HCT116 (cell line): ENCODE results near the gene HMGB1. TPM values are rescaled to one million over a fixed set of nuclear protein-coding genes. Genes with fewer than 3 reads are reported as not detected.
A peak's percentile ranks its signal among the peaks of the same experiment; 100 is the strongest.

Experiments used
- ATAC-seq: fragments of 200-7000 bp; cut with Tn5 transposase; 2 replicates; pipeline ENCODE4 v1.9.1; 2020; ENCODE audit warnings: mild to moderate bottlenecking, moderate library complexity
- BruUV-seq: library from RNA; stranded (reverse); fragments of 400-500 nt; replicated peaks from 2 replicates; lab custom pipeline; 2021; lab: Mats Ljungman, UMichigan
- CTCF ChIA-PET: fragments of 300-600 bp; sonication (Branson Sonifier 250); formaldehyde crosslinking; loops from one replicate; lab custom pipeline; 2021; ENCODE audit warnings: antibody characterized with exemption; lab: Charles Lee
- POLR2A ChIA-PET: fragments of 300-600, 350-600 bp; sonication (Branson Sonifier 250); formaldehyde crosslinking; loops from one replicate; lab custom pipeline; 2021; ENCODE audit warnings: antibody characterized with exemption; lab: Charles Lee
- RAD21 ChIA-PET, 2 experiments: fragments of 300-600 bp; sonication (Branson Sonifier 250); formaldehyde crosslinking; loops; one replicate each; lab custom pipeline; 2023; ENCODE audit warnings: low total read pairs in 2 of 2; ENCODE audit not compliant: uncharacterized antibody in 2 of 2, unreplicated experiment in 2 of 2, low non-redundant PET in 1 of 2; lab: Charles Lee
- DNase-seq: peaks from one replicate; pipeline ENCODE4 v3.0.0-alpha.2; 2010; ENCODE audit warnings: low read depth, low spot score
- H2AFZ ChIP-seq: fragments of 200-600 bp; shearing (Covaris generic), sonication (generic); 2 replicates; pipeline ENCODE4 v1.6.1; 2017; ENCODE audit warnings: low read depth, mixed run types, mixed read lengths, antibody characterized with exemption, low read length; ENCODE audit not compliant: poor library complexity, severe bottlenecking
- H3K27ac ChIP-seq: 2 replicates; pipeline ENCODE4 v1.5.1; 2012; ENCODE audit warnings: low read depth, low read length
- H3K27me3 ChIP-seq: fragments of 200-600 bp; sonication (generic); 2 replicates; pipeline ENCODE4 v1.6.1; 2016; ENCODE audit warnings: mixed run types, low read length, mixed read lengths; ENCODE audit not compliant: insufficient read depth
- H3K36me3 ChIP-seq, 2 experiments: fragments of 200-500 bp in 1 of 2; fragments of 200-600 bp in 1 of 2; sonication (Bioruptor generic) in 1 of 2; sonication (generic) in 1 of 2; 2 replicates each; pipeline versions ENCODE4 v1.5.1 to v1.6.1; 2014 to 2016; ENCODE audit warnings: low read length in 2 of 2, inconsistent platforms in 1 of 2, mixed read lengths in 1 of 2, mixed run types in 1 of 2; ENCODE audit not compliant: insufficient read depth in 2 of 2, control insufficient read depth in 1 of 2
- H3K4me1 ChIP-seq, 2 experiments: fragments of 200-600 bp in 1 of 2; sonication (generic) in 1 of 2; 2 replicates each; pipeline versions ENCODE4 v1.5.1 to v1.6.1; 2012 to 2017; ENCODE audit warnings: low read length in 2 of 2, inconsistent platforms in 1 of 2, mild to moderate bottlenecking in 1 of 2, mixed read lengths in 1 of 2, mixed run types in 1 of 2, moderate library complexity in 1 of 2; ENCODE audit not compliant: insufficient read depth in 2 of 2, control insufficient read depth in 1 of 2
- H3K4me2 ChIP-seq: fragments of 200-600 bp; sonication (generic); 2 replicates; pipeline ENCODE4 v1.6.1; 2017; ENCODE audit warnings: mixed run types, low read length, mixed read lengths
- H3K4me3 ChIP-seq, 2 experiments: fragments of 200-600 bp in 1 of 2; sonication (generic) in 1 of 2; replicated peaks in 1 of 2; 2 replicates each; pipeline ENCODE4 v1.5.1; 2011 to 2016; ENCODE audit warnings: low read length in 2 of 2, control low read depth in 1 of 2, low read depth in 1 of 2, mild to moderate bottlenecking in 1 of 2, mixed read lengths in 1 of 2, mixed run types in 1 of 2
- H3K79me2 ChIP-seq: fragments of 200-600 bp; sonication (generic); 2 replicates; pipeline ENCODE4 v1.6.1; 2017; ENCODE audit warnings: mild to moderate bottlenecking, mixed run types, low read length, moderate library complexity, mixed read lengths; ENCODE audit not compliant: insufficient read depth
- H3K9ac ChIP-seq: fragments of 200-600 bp; sonication (generic); 2 replicates; pipeline ENCODE4 v1.6.1; 2016; ENCODE audit warnings: low read length, mixed read lengths
- H3K9me2 ChIP-seq: fragments of 200-600 bp; sonication (generic), shearing (Covaris generic); 2 replicates; pipeline ENCODE4 v1.6.1; 2017; ENCODE audit warnings: mixed run types, mild to moderate bottlenecking, moderate library complexity; ENCODE audit not compliant: insufficient read depth
- H3K9me3 ChIP-seq, 2 experiments: fragments of 200-500 bp in 1 of 2; fragments of 200-600 bp in 1 of 2; sonication (Bioruptor generic) in 1 of 2; sonication (generic) in 1 of 2; 2 replicates each; pipeline ENCODE4 v1.6.1; 2014 to 2017; ENCODE audit warnings: low read length in 2 of 2, mixed read lengths in 2 of 2, inconsistent platforms in 1 of 2, low read depth in 1 of 2, mild to moderate bottlenecking in 1 of 2, mixed run types in 1 of 2, moderate library complexity in 1 of 2; ENCODE audit not compliant: control insufficient read depth in 1 of 2, insufficient read depth in 1 of 2
- H4K20me1 ChIP-seq: fragments of 200-600 bp; sonication (generic), shearing (Covaris generic); 2 replicates; pipeline ENCODE4 v1.6.1; 2017; ENCODE audit warnings: mixed run types, mild to moderate bottlenecking, moderate library complexity; ENCODE audit not compliant: insufficient read depth
- CBX3 ChIP-seq: IDR thresholded peaks from 2 replicates; pipeline ENCODE4 v1.6.1; 2012; ENCODE audit warnings: low read depth
- EGR1 ChIP-seq: IDR thresholded peaks from 2 replicates; pipeline ENCODE4 v1.6.1; 2012; ENCODE audit warnings: low read depth
- ELF1 ChIP-seq: IDR thresholded peaks from 2 replicates; pipeline ENCODE4 v1.6.1; 2012; ENCODE audit warnings: low read depth, borderline replicate concordance
- EZH2 ChIP-seq: fragments of 200-600 bp; sonication (generic); IDR thresholded peaks from 2 replicates; pipeline ENCODE4 v1.6.1; 2017; ENCODE audit warnings: antibody characterized with exemption, mixed run types
- EZH2phosphoT487 ChIP-seq: fragments of 200-600 bp; IDR thresholded peaks from 2 replicates; pipeline ENCODE4 v1.6.1; 2018; ENCODE audit warnings: antibody characterized with exemption, borderline replicate concordance
- FOSL1 ChIP-seq: IDR thresholded peaks from 2 replicates; pipeline ENCODE4 v1.6.1; 2012; ENCODE audit warnings: low read depth
- JUND ChIP-seq: IDR thresholded peaks from 2 replicates; pipeline ENCODE4 v1.6.1; 2012
- POLR2A ChIP-seq: IDR thresholded peaks from 2 replicates; pipeline ENCODE4 v1.7.0; 2011; ENCODE audit warnings: borderline replicate concordance; ENCODE audit not compliant: insufficient read depth, insufficient read length; ENCODE audit errors: extremely low read depth
- POLR2AphosphoS5 ChIP-seq: IDR thresholded peaks from 2 replicates; pipeline ENCODE4 v1.6.1; 2011; ENCODE audit warnings: mild to moderate bottlenecking, low read depth, low read length, moderate library complexity
- RAD21 ChIP-seq: IDR thresholded peaks from 2 replicates; pipeline ENCODE4 v1.6.1; 2012; ENCODE audit warnings: low read depth, mild to moderate bottlenecking
- SIN3A ChIP-seq: IDR thresholded peaks from 2 replicates; pipeline ENCODE4 v1.6.1; 2012; ENCODE audit warnings: low read depth
- SP1 ChIP-seq: IDR thresholded peaks from 2 replicates; pipeline ENCODE4 v1.6.1; 2012; ENCODE audit warnings: low read depth
- TCF7L2 ChIP-seq: IDR thresholded peaks from 2 replicates; pipeline ENCODE4 v1.7.0; 2011; ENCODE audit warnings: borderline replicate concordance, inconsistent platforms; ENCODE audit not compliant: insufficient read depth, insufficient read length; ENCODE audit errors: extremely low read depth
- YY1 ChIP-seq: IDR thresholded peaks from 2 replicates; pipeline ENCODE4 v1.6.1; 2011; ENCODE audit warnings: low read length, low read depth, moderate library complexity, mild to moderate bottlenecking; ENCODE audit not compliant: insufficient replicate concordance; ENCODE audit errors: extremely low read depth
- ZFX ChIP-seq: fragments of 450-650 bp; IDR thresholded peaks from 2 replicates; pipeline ENCODE4 v1.6.1; 2017
- ZNF274 ChIP-seq: fragments of 200-500 bp; sonication (Bioruptor generic); IDR thresholded peaks from 2 replicates; pipeline ENCODE4 v1.6.1; 2014; ENCODE audit warnings: mild to moderate bottlenecking, low read depth, low read length, inconsistent platforms
- intact Hi-C: fragments of 100-400 bp; cut with micrococcal nuclease; formaldehyde crosslinking; loops from 2 replicates; pipeline ENCODE4 v1.10.0; 2022
- total RNA-seq: library from RNA; stranded (reverse); gene quantifications from one replicate; pipeline ENCODE4 v1.2.1, GENCODE V29; 2021; ENCODE audit not compliant: unreplicated experiment
- TF ChIP-seq, protein P1 (sequence below): IDR thresholded peaks from 2 replicates; pipeline ENCODE4 v1.6.1; 2011; ENCODE audit warnings: mild to moderate bottlenecking, low read length, moderate library complexity; ENCODE audit not compliant: insufficient replicate concordance; ENCODE audit errors: extremely low read depth

Gene HMGB1
- total RNA-seq, 1 experiment from 2014 or later: 678 TPM

DNA sequence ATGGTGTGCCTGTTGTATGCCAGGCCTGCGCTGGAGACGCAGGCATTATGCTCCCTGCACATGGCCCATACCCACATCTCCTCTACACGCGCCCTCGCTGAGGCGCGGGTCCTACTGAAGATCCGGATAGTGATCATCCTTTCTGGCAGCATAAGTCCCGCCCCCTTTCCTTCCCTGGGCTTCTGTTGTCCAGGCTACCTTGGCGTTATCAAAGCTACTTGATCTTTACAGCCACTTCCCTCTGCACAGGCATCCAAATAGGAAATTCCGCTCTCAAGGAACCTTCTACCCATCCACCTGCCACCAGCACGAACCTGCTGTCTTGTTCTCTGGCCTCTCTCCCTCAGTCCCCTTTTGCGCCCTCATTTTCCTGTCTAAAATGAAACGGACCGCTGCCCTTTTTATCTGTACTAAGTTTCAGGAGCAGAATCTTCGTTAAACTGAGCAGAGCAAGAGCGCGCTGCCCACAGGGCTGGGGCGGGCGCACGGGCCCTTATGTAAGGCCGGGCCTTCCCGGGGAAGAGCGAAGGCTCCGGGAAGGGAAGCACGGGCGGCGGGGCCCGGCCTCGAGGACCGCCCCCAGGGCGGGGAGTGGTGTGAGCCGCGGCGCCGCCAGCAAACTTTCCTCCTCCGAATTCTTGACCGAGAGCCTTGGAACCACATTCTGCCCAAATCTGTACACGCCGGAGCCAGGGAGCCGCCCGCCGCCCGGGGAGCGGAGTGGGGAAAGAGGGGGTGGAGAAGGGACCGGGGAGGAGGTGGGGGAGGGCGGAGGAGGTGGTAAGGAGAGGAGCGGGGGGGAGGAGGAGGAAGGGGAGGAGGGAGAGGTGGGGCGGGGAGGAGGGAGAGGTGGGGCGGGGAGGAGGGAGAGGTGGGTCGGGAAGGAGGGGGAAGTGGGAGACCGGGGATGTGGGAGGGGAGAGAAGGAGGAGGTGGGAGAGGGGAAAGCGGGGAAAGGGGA lies 44.4 kb downstream of the HMGB1 start:
- Histone ChIP-seq H3K4me3 (peak overlapping the region; percentile 38 to 73), H4K20me1 (no peaks in the 10 kb centered on the region), H3K36me3 (no peaks in the 10 kb centered on the region), H3K9me3 (no peaks in the 10 kb centered on the region), H3K4me1 (peaks cover 14 to 39% of the 10 kb centered on the region in 2 experiments), H3K27me3 (no peaks in the 10 kb centered on the region), H3K9ac (peak overlapping the region; percentile 71)
- ChIA-PET RAD21 (interaction anchor here in 1 of 2 experiments (0.9 kb wide), 1 partner anchor 289 kb away, joined by 3 read pairs; no protein-coding TSS in a partner anchor), CTCF (interaction anchor here (0.7 kb wide), 1 partner anchor 165 kb away, joined by 3 read pairs; no protein-coding TSS in a partner anchor)
- TF ChIP-seq ZFX (peak; percentile 53), CBX3 (no peak), ELF1 (no peak), SP1 (no peak), EGR1 (peak; percentile 51; the same call in 1 of the 2 replicates), EZH2phosphoT487 (no peak), FOSL1 (no peak), TCF7L2 (no peak), POLR2A (peak; percentile 56), JUND (no peak), ZNF274 (no peak), EZH2 (no peak), YY1 (no peak), SIN3A (no peak), POLR2AphosphoS5 (no peak; the same call in 1 of the 2 replicates), RAD21 (0 out of 2 replicates have a peak, but pooled peaks have one; percentile 2)
- TF ChIP-seq, protein P1, sequence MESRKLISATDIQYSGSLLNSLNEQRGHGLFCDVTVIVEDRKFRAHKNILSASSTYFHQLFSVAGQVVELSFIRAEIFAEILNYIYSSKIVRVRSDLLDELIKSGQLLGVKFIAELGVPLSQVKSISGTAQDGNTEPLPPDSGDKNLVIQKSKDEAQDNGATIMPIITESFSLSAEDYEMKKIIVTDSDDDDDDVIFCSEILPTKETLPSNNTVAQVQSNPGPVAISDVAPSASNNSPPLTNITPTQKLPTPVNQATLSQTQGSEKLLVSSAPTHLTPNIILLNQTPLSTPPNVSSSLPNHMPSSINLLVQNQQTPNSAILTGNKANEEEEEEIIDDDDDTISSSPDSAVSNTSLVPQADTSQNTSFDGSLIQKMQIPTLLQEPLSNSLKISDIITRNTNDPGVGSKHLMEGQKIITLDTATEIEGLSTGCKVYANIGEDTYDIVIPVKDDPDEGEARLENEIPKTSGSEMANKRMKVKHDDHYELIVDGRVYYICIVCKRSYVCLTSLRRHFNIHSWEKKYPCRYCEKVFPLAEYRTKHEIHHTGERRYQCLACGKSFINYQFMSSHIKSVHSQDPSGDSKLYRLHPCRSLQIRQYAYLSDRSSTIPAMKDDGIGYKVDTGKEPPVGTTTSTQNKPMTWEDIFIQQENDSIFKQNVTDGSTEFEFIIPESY: no peak
- TF ChIP-seq, all 23 proteins: peak for 4
- H2AFZ ChIP-seq: peak overlapping the region; percentile 90
- peak overlapping the region; percentile 93 for H3K27ac ChIP-seq
- ATAC-seq: peak; percentile 74
- no peaks in the 10 kb centered on the region for H3K79me2 ChIP-seq
- TSS peak; percentile 74 for BruUV-seq
- intact Hi-C loops: no loop called here
- no peaks in the 10 kb centered on the region for H3K9me2 ChIP-seq
- H3K4me2 ChIP-seq: peak overlapping the region; percentile 98
- no peak for DNase-seq
- POLR2A ChIA-PET: interaction anchor here (0.6 to 1.3 kb wide), 7 partner anchors 10 to 126 kb away, joined by 3 read pairs; no protein-coding TSS in a partner anchor
